ENCODE results near the gene ME2. TPM values are rescaled to one million over a fixed set of nuclear protein-coding genes. Genes with fewer than 3 reads are reported as not detected.

The ME2 gene
- total RNA-seq, 1 experiment from 2014 or later: 15.7 TPM

GRCh38 chr18:50862401-50862800 is 16.5 kb upstream of the ME2 start:
- Mint-ChIP-seq H3K36me3 (ENCODE audit: insufficient read depth, unreplicated experiment) (no peaks in the 10 kb centered on the region), H3K4me3 (ENCODE audit: unreplicated experiment) (no peak overlapping the region), H3K4me1 (ENCODE audit: low read depth, unreplicated experiment) (no peaks in the 10 kb centered on the region), H3K9me3 (ENCODE audit: unreplicated experiment) (no peaks in the 10 kb centered on the region), H3K27me3 (ENCODE audit: insufficient read depth, unreplicated experiment) (peaks cover 2% of the 10 kb centered on the region), H3K27ac (ENCODE audit: unreplicated experiment) (no peak overlapping the region)
- BruUV-seq (replicated peaks): no TSS peak
- Histone ChIP-seq H3K27me3 (replicated peaks; ENCODE audit: control insufficient read depth, insufficient read depth, low read length) (no peaks in the 10 kb centered on the region), H3K4me3 (ENCODE audit: low read depth, low read length) (no peak overlapping the region), H3K4me1 (no peaks in the 10 kb centered on the region), H3K36me3 (ENCODE audit: control insufficient read depth, insufficient read depth, low read length) (no peaks in the 10 kb centered on the region), H3K9me3 (no peaks in the 10 kb centered on the region)
- intact Hi-C loops (cut with micrococcal nuclease; ENCODE audit: unreplicated experiment): no loop called here
- TF ChIP-seq CTCF (IDR thresholded peaks at IDR 0.05; ENCODE audit: insufficient read depth in 1 of 2, low read depth in 1 of 2, low read length in 1 of 2, severe bottlenecking in 1 of 2, unreplicated experiment in 1 of 2): no peak
- CTCF ChIA-PET: interaction anchor here (0.7 kb wide), 1 partner anchor 18 kb away, joined by 4 read pairs; no protein-coding TSS in a partner anchor
- POLR2A ChIA-PET: interaction anchor here (0.5 kb wide), 1 partner anchor 32 kb away, joined by 6 read pairs; no protein-coding TSS in a partner anchor
- no peak for DNase-seq

GRCh38 chr18:50863840-50864375 is 15.0 kb upstream of the ME2 start:
- no peak overlapping the region for H3K4me3 Mint-ChIP-seq (ENCODE audit: unreplicated experiment)
- H3K36me3 ChIP-seq (ENCODE audit: control insufficient read depth, insufficient read depth, low read length): no peaks in the 10 kb centered on the region
- H3K4me3 ChIP-seq (ENCODE audit: low read depth, low read length): no peak overlapping the region
- ChIA-PET CTCF (no interaction called here), POLR2A (no interaction called here)
- TF ChIP-seq CTCF (IDR thresholded peaks at IDR 0.05; ENCODE audit: insufficient read depth in 1 of 2, low read depth in 1 of 2, low read length in 1 of 2, severe bottlenecking in 1 of 2, unreplicated experiment in 1 of 2): no peak
- BruUV-seq (replicated peaks): no TSS peak
- H3K27me3 ChIP-seq (replicated peaks; ENCODE audit: control insufficient read depth, insufficient read depth, low read length): no peaks in the 10 kb centered on the region
- no peaks in the 10 kb centered on the region for H3K27me3 Mint-ChIP-seq (ENCODE audit: insufficient read depth, unreplicated experiment)
- H3K4me1 Mint-ChIP-seq (ENCODE audit: low read depth, unreplicated experiment): no peaks in the 10 kb centered on the region
- intact Hi-C loops (cut with micrococcal nuclease; ENCODE audit: unreplicated experiment): no loop called here
- H3K36me3 Mint-ChIP-seq (ENCODE audit: insufficient read depth, unreplicated experiment): no peaks in the 10 kb centered on the region
- H3K9me3 ChIP-seq: no peaks in the 10 kb centered on the region
- DNase-seq: no peak
- no peaks in the 10 kb centered on the region for H3K4me1 ChIP-seq
- no peak overlapping the region for H3K27ac Mint-ChIP-seq (ENCODE audit: unreplicated experiment)
- H3K9me3 Mint-ChIP-seq (ENCODE audit: unreplicated experiment): no peaks in the 10 kb centered on the region

GRCh38 chr18:50866765-50867164 is 12.2 kb upstream of the ME2 start:
- no peaks in the 10 kb centered on the region for H3K9me3 Mint-ChIP-seq (ENCODE audit: unreplicated experiment)
- H3K27me3 Mint-ChIP-seq (ENCODE audit: insufficient read depth, unreplicated experiment): no peaks in the 10 kb centered on the region
- TF ChIP-seq CTCF (IDR thresholded peaks at IDR 0.05; ENCODE audit: insufficient read depth in 1 of 2, low read depth in 1 of 2, low read length in 1 of 2, severe bottlenecking in 1 of 2, unreplicated experiment in 1 of 2): no peak
- H3K36me3 Mint-ChIP-seq (ENCODE audit: insufficient read depth, unreplicated experiment): no peaks in the 10 kb centered on the region
- Histone ChIP-seq H3K36me3 (ENCODE audit: control insufficient read depth, insufficient read depth, low read length) (no peaks in the 10 kb centered on the region), H3K27me3 (replicated peaks; ENCODE audit: control insufficient read depth, insufficient read depth, low read length) (no peaks in the 10 kb centered on the region), H3K4me1 (no peaks in the 10 kb centered on the region), H3K4me3 (ENCODE audit: low read depth, low read length) (no peak overlapping the region), H3K9me3 (no peaks in the 10 kb centered on the region)
- no peak overlapping the region for H3K4me3 Mint-ChIP-seq (ENCODE audit: unreplicated experiment)
- no TSS peak for BruUV-seq (replicated peaks)
- intact Hi-C loops (cut with micrococcal nuclease; ENCODE audit: unreplicated experiment): loop anchor here (1.0 kb wide), 1 partner anchor 46 kb away; the partner anchor contains the start of gene MRO
- POLR2A ChIA-PET: no interaction called here
- no peak overlapping the region for H3K27ac Mint-ChIP-seq (ENCODE audit: unreplicated experiment)
- CTCF ChIA-PET: interaction anchor here (1.0 kb wide), 1 partner anchor 47 kb away, joined by 3 read pairs; no protein-coding TSS in a partner anchor
- H3K4me1 Mint-ChIP-seq (ENCODE audit: low read depth, unreplicated experiment): no peaks in the 10 kb centered on the region
- no peak for DNase-seq

Measured in Caco-2 (cell line).